Esophagus muscularis mucosa (tissue), 4 donors: ENCODE measurements around the gene APOH. TPM values are rescaled to one million over a fixed set of nuclear protein-coding genes. Genes with fewer than 3 reads are reported as not detected.

Source experiments
- DNase-seq: peaks from one replicate; pipeline ENCODE4 v3.0.0-alpha.2; 2017; ENCODE audit errors: extremely low spot score
- H3K27ac ChIP-seq, 4 donors: fragments of 200-600 bp; sonication (generic); replicated peaks in 1 of 4; 1 replicate in 3 of 4; 2 replicates in 1 of 4; pipeline ENCODE4 v1.5.1; 2016 to 2019; ENCODE audit warnings: mild to moderate bottlenecking in 1 of 4
- H3K27me3 ChIP-seq, 4 donors: fragments of 200-600 bp; sonication (generic); one replicate each; pipeline versions ENCODE4 v1.5.1 to v1.6.0; 2016 to 2019
- H3K36me3 ChIP-seq, 4 donors: fragments of 200-600 bp; sonication (generic); one replicate each; pipeline ENCODE4 v1.5.1; 2016 to 2019
- H3K4me1 ChIP-seq, 4 donors: fragments of 200-600 bp; sonication (generic); one replicate each; pipeline ENCODE4 v1.5.1; 2016 to 2019
- H3K4me3 ChIP-seq, 4 donors: fragments of 200-600 bp; sonication (generic); 1 replicate in 2 of 4; 2 replicates in 2 of 4; pipeline ENCODE4 v1.5.1; 2016 to 2019; ENCODE audit warnings: mild to moderate bottlenecking in 4 of 4, moderate library complexity in 1 of 4
- H3K9me3 ChIP-seq, 4 donors: fragments of 200-600 bp; sonication (generic); 1 replicate in 3 of 4; 2 replicates in 1 of 4; pipeline ENCODE4 v1.5.1; 2016 to 2019
- CTCF ChIP-seq, 3 experiments: fragments of 200-600 bp in 2 of 3; fragments of 450-650 bp in 1 of 3; sonication (generic) in 2 of 3; IDR thresholded peaks; one replicate each; pipeline ENCODE4 v1.5.1; 2017 to 2019; ENCODE audit warnings: antibody characterized with exemption in 3 of 3, mild to moderate bottlenecking in 2 of 3, moderate library complexity in 1 of 3
- EP300 ChIP-seq: sonication (generic); formaldehyde crosslinking; IDR thresholded peaks from one replicate; pipeline ENCODE4 v1.6.1; 2017; ENCODE audit warnings: antibody characterized with exemption
- POLR2A ChIP-seq: fragments of 450-650 bp; IDR thresholded peaks from one replicate; pipeline ENCODE4 v1.6.1; 2017; ENCODE audit warnings: antibody characterized with exemption, moderate library complexity, mild to moderate bottlenecking, low read depth
- POLR2AphosphoS5 ChIP-seq, 2 donors: sonication (generic); formaldehyde crosslinking; IDR thresholded peaks; one replicate each; pipeline ENCODE4 v1.6.1; 2017; ENCODE audit warnings: antibody characterized with exemption in 2 of 2
- WGBS: methylation state at CpG from one replicate; pipeline ENCODE4 v1.1.5; 2018; 5-methylcytosine and 5-hydroxymethylcytosine counted together
- intact Hi-C: fragments of 100-400 bp; cut with DNase I; formaldehyde crosslinking; loops from one replicate; pipeline ENCODE4 v1.15.1; 2023
- total RNA-seq, 4 donors: library from RNA; depleted of rRNA; stranded (reverse); fragments of >200 nt; gene quantifications; one replicate each; pipeline versions ENCODE4 v1.1.0 to v1.2.1, GENCODE V29; 2016

APOH gene
- total RNA-seq, 4 donors from 2014 or later = not detected

GRCh38 chr17:66215529-66215911 is 13.7 kb downstream of the APOH start:
- no peak overlapping the region for H3K4me3 ChIP-seq
- H3K36me3 ChIP-seq = no peaks in the 10 kb centered on the region
- no peak for TF ChIP-seq EP300
- TF ChIP-seq POLR2A = no peak
- no peak for TF ChIP-seq POLR2AphosphoS5 (IDR thresholded peaks at IDR 0.05)
- H3K4me1 ChIP-seq = no peaks in the 10 kb centered on the region
- no peaks in the 10 kb centered on the region for H3K9me3 ChIP-seq
- no peaks in the 10 kb centered on the region for H3K27me3 ChIP-seq
- intact Hi-C loops = no loop called here
- DNase-seq = no peak
- no peak overlapping the region for H3K27ac ChIP-seq
- 88% methylated on average over 3 of the region's 3 CpGs for WGBS

- Histone ChIP-seq H3K9me3 (no peaks in the 10 kb centered on the region), H3K36me3 (no peaks in the 10 kb centered on the region), H3K4me3 (no peak overlapping the region), H3K27me3 (no peaks in the 10 kb centered on the region), H3K27ac (no peak overlapping the region), H3K4me1 (no peaks in the 10 kb centered on the region)
- WGBS = 87% methylated on average over 5 of the region's 5 CpGs
- intact Hi-C loops = no loop called here
- TF ChIP-seq EP300 (no peak), CTCF (IDR thresholded peaks at IDR 0.05) (no peak), POLR2AphosphoS5 (IDR thresholded peaks at IDR 0.05) (no peak)
- DNase-seq = no peak
These were observed 14.2 kb downstream of the APOH start for GRCh38 chr17:66214884-66215528.

GRCh38 chr17:66211047-66211810 is 18.0 kb downstream of the APOH start:
- TF ChIP-seq POLR2A (no peak), EP300 (no peak), POLR2AphosphoS5 (IDR thresholded peaks at IDR 0.05) (no peak), CTCF (IDR thresholded peaks at IDR 0.05) (no peak)
- 92% methylated on average over 9 of the region's 9 CpGs for WGBS

GRCh38 chr17:66210208-66210574 is 19.0 kb downstream of the APOH start:
- H3K9me3 ChIP-seq = no peaks in the 10 kb centered on the region
- TF ChIP-seq POLR2A = no peak
- no peak for TF ChIP-seq CTCF (IDR thresholded peaks at IDR 0.05)
- H3K36me3 ChIP-seq = no peaks in the 10 kb centered on the region
- H3K27me3 ChIP-seq = no peaks in the 10 kb centered on the region
- no peak for DNase-seq
- no peak overlapping the region for H3K4me3 ChIP-seq
- WGBS = 74% methylated on average over 2 of the region's 2 CpGs
- intact Hi-C loops = no loop called here
- peaks cover 0 to 3% (median 0%) of the 10 kb centered on the region in 4 donors for H3K4me1 ChIP-seq
- no peak overlapping the region for H3K27ac ChIP-seq

More at GRCh38 chr17:66211047-66211810, 18.0 kb downstream of the APOH start:
- Histone ChIP-seq H3K36me3 (no peaks in the 10 kb centered on the region), H3K27ac (no peak overlapping the region), H3K4me3 (no peak overlapping the region), H3K4me1 (peaks cover 0 to 3% (median 0%) of the 10 kb centered on the region in 4 donors), H3K9me3 (no peaks in the 10 kb centered on the region), H3K27me3 (no peaks in the 10 kb centered on the region)
- intact Hi-C loops = no loop called here
- no peak for DNase-seq

GRCh38 chr17:66207936-66208335 is 21.3 kb downstream of the APOH start:
- TF ChIP-seq EP300 = no peak
- no peak for TF ChIP-seq CTCF (IDR thresholded peaks at IDR 0.05)
- TF ChIP-seq POLR2A = no peak
- no peak for TF ChIP-seq POLR2AphosphoS5 (IDR thresholded peaks at IDR 0.05)
- intact Hi-C loops = no loop called here
- H3K4me1 ChIP-seq = peaks cover 0 to 3% (median 0%) of the 10 kb centered on the region in 4 donors
- no peaks in the 10 kb centered on the region for H3K27me3 ChIP-seq
- no peak for DNase-seq
- H3K4me3 ChIP-seq = no peak overlapping the region
- no peak overlapping the region for H3K27ac ChIP-seq
- H3K9me3 ChIP-seq = no peaks in the 10 kb centered on the region
- no peaks in the 10 kb centered on the region for H3K36me3 ChIP-seq
